GM10266 (cell line): Measurements from ENCODE around the gene CAMSAP2.

Experiments
- DNase-seq: peaks from one replicate; pipeline ENCODE4 v3.0.0; 2012; ENCODE audit errors: extremely low spot score
- CTCF ChIP-seq: IDR thresholded peaks from 2 replicates; pipeline ENCODE4 v1.5.1; 2012; ENCODE audit warnings: mild to moderate bottlenecking, low read depth; ENCODE audit not compliant: control insufficient read depth, insufficient read depth; ENCODE audit errors: missing control alignments

CAMSAP2 gene

GRCh38 chr1:200774735-200775444, 36.2 kb downstream of the CAMSAP2 start:
- no peak for TF ChIP-seq CTCF
- peak; percentile 17 for DNase-seq

GRCh38 chr1:200775850-200776249, 37.2 kb downstream of the CAMSAP2 start:
- DNase-seq: no peak

GRCh38 chr1:200776949-200777348, 38.3 kb downstream of the CAMSAP2 start:
- DNase-seq: no peak

More at GRCh38 chr1:200775850-200776249, 37.2 kb downstream of the CAMSAP2 start:
- no peak for TF ChIP-seq CTCF

GRCh38 chr1:200778766-200779165, 40.1 kb downstream of the CAMSAP2 start:
- TF ChIP-seq CTCF: no peak
- DNase-seq: no peak

More at GRCh38 chr1:200776949-200777348, 38.3 kb downstream of the CAMSAP2 start:
- no peak for TF ChIP-seq CTCF

GRCh38 chr1:200779326-200779725, 40.6 kb downstream of the CAMSAP2 start:
- no peak for DNase-seq
- no peak for TF ChIP-seq CTCF

- no peak for TF ChIP-seq CTCF
- peak; percentile 23 for DNase-seq
These were observed 42.1 kb downstream of the CAMSAP2 start for GRCh38 chr1:200780545-200781369.

- TF ChIP-seq CTCF: no peak
- no peak for DNase-seq
These were observed 45.2 kb downstream of the CAMSAP2 start for GRCh38 chr1:200783926-200784325.
